ENCODE results near the gene CGREF1. TPM values are rescaled to one million over a fixed set of nuclear protein-coding genes. Genes with fewer than 3 reads are reported as not detected.

Gene CGREF1, protein sequence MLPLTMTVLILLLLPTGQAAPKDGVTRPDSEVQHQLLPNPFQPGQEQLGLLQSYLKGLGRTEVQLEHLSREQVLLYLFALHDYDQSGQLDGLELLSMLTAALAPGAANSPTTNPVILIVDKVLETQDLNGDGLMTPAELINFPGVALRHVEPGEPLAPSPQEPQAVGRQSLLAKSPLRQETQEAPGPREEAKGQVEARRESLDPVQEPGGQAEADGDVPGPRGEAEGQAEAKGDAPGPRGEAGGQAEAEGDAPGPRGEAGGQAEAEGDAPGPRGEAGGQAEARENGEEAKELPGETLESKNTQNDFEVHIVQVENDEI
- total RNA-seq (2014; rRNA removed; shearing (Covaris generic)) = 19.0 and 23.2 TPM in 2 replicates

DNA sequence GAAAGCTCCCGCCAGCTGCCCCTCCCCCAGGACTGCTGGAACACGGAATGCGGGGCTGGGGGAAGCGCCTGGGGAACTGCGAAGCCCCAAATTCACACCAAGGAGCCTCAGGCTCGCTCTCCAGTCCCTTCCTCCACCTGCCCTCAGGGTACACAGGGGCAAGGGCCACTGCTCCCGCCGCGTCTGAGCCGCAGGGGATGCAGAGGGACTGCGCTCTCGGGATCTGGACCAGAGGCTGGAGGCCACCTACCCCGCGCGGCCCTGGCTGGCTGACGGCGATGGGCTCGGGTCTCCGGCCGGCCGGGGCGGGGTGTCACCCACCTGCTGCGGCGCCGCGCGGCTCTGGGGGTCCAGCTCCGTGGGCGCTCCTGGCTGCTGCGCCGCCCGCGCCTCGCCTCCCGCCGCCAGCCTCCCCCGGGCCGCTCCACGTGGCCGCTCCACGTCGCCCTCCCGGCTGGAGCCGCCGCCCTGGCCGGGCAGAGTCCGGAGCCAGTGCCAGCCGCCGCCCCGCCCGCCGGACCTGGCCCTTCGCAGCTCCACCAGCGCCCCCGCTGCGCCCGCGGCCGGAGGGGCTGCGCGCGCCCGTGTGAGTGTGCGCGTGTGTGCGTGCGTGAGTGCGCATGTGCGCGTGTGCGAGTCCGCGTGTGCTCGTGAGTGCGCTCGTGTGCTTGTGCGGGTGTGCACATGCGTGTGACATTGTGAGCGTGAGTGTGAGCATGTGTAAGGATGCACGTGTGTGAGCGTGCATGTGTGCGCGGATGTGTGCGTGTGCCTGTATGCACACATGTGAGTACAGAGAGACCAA is at the start of gene CGREF1:
Gene CGREF1 (minus strand): TSS at position 604 of the 805 bp plus-strand sequence. CDS start 14,762 bp downstream, outside the sequence.

DNA sequence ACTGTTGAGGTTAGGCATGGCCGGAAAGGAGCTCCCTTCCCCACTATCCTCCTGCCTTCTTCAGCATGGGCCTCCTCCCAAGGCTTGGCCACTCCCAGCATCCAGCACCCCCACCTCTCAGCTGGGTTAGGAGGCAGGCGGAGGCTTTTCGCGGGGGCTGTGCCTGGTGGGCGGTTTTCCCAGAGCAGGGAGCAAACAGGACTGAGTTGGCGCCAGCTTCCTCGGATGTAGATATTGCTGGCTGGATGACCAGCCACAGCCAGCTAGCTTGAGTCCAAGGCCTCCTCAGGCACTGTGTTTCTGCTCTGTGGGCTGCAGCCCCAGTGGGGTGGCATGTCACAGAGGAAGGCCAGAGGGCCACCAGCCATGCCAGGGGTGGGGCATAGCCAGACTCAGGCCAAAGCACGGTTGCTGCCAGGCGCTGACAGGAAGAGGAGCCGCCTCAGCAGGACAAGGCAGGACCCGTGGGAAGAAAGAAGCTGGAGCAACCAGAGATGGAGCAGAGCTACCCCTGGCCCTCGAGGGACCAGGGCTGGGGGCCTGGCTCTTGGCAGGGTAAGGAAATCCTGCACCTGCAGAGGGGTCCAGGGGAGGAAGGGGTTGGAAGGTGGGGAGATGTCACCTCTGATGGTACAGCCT is 30.0 kb upstream of the CGREF1 start, which contains the start of gene TCF23:
Gene TCF23 (plus strand): TSS at position 204 of the 639 bp plus-strand sequence. CDS start 130 bp downstream, at position 334.

DNA sequence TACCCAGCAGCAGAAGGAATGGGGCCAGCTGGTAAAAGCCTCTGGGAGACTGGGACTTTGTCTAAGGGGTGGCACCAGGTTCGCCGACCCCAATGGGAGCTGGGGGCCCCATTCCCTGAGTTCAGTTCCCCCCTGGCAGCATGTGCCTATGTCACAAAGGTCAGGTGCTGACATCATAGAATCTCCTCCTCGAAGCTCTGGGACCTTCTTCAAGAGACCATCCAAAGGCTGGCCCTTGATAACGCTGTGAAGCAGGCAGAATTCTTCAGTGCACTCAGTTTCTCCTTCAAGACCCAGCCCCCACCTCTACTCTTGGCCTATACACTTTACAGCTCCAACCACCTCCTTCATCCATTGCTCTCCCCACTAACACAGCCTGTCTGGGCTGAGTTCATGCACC is 20.4 kb upstream of the CGREF1 start, which contains the start of gene PRR30:
Gene PRR30 (minus strand): TSS at position 101 of the 400 bp plus-strand sequence. CDS start 1,081 bp downstream, outside the sequence.

DNA sequence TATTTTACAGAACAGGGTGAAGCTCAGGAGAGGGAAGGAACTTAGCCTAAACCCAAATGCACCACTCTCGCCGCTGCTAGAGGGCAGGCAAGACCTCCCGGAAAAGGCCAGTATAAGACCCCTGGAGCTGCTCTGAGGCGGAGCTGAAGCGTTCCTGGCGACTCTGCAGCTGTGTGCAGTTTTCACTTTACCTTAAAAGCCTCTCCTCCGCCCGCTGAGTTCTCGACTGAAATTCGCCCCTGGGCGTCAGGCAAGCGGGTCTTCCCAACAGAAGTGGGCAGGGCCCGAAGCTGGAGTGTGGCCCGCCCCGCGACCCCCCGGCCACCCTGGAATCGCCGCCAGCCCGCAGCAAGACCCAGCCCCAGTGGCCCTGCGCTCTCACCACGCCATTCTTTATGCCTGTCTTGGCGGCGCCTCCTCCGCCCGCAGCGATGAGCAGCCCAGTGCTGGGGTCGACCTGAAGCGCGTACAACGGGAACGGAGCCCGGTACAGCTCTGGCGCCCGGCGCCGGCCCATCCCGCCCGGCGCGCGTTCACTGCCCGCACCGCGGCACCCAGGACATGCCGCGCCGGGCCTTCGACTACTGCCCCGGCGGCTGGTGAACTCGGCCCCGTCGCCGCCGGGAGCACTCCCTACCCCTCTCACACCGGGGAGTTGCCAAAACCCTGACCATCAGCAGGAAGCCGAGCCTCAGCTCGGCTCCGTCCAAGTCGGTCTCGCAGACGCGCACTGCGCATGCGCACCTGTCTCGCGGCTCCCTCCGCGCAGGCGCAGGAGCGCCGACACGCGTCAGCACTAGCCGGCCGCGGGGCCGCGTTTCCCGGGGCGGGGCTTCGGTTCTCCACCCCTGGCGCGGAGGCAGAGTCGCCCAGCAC is 15.2 kb upstream of the CGREF1 start, which contains the start of gene PREB:
Gene PREB (minus strand): TSS at position 732 of the 876 bp plus-strand sequence. CDS start 215 bp downstream, at position 517.

DNA sequence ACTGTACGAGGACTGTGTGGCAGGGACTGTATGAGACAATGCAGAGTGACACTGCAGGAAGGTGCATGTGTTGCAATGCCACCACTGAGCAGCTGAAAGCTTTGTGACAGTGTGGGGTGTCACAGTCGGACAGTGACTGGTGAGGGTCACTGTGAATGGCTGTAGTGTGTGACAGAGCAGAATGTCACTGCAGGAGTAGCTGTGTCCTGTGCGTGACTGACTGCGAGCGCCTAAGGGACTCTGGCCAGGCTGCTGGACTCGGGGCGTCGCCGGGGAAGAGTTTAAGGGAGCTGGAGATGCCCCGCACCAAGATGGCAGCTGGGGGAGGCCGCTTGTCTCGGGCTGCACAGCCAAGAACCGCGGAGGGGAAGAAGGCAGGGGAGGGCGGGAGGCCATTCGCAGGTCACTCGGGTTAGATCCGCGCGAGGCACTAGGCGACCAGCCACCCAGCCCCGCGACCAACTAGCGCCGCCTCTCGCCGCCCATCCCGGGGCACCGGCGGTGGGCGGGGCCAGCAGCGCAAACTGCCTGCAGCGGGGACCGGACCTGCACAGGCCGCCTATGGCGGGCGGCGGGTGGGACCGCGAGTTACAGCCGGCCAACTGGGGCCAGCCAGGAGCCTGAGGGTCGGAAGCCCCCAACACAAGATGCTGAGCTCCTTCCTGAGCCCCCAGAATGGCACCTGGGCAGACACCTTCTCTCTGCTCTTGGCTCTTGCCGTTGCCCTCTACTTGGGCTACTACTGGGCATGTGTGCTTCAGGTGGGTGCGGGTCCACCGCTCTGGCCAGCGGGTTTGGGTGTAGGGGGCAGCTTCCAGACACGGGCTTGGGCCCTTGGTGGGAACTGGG is 4.6 kb upstream of the CGREF1 start, which contains the start of gene ABHD1:
Gene ABHD1 (plus strand): TSS at position 514 of the 849 bp plus-strand sequence. CDS start 134 bp downstream, at position 648.

DNA sequence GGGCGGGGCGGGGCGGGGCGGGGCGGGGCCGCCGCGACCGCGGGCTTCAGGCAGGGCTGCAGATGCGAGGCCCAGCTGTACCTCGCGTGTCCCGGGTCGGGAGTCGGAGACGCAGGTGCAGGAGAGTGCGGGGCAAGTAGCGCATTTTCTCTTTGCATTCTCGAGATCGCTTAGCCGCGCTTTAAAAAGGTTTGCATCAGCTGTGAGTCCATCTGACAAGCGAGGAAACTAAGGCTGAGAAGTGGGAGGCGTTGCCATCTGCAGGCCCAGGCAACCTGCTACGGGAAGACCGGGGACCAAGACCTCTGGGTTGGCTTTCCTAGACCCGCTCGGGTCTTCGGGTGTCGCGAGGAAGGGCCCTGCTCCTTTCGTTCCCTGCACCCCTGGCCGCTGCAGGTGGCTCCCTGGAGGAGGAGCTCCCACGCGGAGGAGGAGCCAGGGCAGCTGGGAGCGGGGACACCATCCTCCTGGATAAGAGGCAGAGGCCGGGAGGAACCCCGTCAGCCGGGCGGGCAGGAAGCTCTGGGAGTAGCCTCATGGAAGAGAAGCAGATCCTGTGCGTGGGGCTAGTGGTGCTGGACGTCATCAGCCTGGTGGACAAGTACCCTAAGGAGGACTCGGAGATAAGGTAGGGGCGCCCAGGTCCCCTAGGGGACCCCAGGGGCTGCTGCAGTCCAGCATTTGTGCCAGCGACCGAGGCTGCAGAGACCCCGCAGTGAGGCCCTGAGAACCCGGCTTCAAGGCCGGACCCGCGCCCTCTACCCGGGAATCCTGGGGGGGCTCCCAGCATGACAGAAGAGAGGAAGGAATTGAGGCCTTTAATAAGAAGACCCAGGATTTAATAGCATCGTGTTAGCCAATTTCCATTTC is 32.0 kb downstream of the CGREF1 start, which contains the start of gene KHK:
Gene KHK (plus strand): TSS at position 49 of the 870 bp plus-strand sequence. CDS start 488 bp downstream, at position 537.

DNA sequence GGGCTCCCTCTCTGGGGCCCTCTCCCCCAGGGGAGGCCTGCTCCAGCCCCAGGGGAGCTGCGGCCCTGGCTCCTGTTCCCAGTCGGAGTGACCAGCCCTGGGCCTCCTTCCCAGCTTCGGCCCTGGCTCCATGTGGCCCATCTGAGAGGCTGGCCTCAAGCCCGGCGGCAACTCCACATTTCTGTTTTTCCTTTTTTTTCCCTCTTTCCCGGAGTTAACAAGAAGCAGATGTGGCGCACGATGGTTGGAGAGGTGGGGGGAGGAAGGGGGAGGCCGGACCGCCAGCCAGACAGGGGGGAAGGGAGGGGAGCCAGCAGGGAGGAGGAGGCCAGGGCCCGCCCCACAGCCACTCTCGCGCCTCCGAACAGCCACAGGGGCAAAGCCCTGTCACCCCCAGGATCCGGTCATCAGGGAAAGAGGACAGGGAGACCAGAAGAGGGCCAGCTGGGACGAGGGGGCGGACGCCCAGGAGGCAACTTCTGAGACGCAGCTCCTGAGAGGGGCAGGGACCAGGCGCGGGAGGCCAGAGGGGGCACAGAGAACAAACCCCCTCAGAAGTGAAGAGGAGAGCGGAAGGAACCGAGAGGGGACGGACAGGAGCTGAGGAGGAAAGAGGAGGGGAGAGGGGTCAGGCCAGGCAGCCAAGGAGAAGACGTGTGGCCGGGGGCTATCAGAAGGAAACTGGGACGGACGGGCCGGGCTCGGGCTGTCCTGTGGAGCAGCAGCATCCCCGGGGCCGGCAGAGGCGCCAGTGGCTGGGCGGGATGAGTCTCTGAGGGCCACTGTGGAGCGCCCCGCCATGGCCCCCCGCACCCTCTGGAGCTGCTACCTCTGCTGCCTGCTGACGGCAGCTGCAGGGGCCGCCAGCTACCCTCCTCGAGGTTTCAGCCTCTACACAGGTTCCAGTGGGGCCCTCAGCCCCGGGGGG is 40.4 kb downstream of the CGREF1 start, which contains the start of gene EMILIN1:
Gene EMILIN1 (plus strand): TSS at position 349 of the 928 bp plus-strand sequence. CDS start 451 bp downstream, at position 800.

DNA sequence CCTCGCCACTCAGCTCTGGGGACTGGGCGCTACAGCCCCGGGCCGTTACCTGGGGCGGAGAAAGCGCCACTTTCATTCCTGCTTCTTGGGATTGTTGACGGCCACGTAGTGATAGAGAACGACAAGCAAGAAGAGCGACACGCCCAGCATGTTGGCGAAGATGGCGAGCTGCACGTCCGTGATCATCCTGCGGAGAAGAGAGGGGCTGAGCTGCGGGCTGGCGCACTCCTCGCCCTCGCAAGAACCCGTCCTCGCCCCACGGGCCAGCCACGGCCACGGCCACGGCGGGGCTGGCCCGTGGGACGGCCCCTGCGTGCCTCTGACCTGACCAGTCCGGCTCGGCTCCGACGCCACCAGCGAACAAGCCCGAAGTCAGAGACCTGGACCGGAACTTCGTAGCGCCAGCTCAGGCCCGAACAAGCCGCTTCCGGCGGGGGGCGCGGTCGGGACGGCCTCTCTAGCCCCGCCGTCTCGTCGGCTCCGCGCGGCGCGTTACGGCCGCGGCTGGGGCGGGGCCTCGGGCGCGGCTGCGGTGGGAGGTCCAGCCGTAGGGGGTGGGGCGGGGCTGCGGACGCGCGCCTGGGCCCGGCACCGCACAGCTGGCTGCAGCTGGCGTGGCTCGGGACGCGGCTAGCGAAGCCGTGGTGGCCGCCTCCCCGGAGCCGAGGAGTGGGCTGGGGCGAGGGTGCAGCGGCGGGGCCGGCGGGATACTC is 47.5 kb downstream of the CGREF1 start, which contains the start of gene OST4:
Gene OST4 (minus strand): TSS at position 378 of the 713 bp plus-strand sequence.

DNA sequence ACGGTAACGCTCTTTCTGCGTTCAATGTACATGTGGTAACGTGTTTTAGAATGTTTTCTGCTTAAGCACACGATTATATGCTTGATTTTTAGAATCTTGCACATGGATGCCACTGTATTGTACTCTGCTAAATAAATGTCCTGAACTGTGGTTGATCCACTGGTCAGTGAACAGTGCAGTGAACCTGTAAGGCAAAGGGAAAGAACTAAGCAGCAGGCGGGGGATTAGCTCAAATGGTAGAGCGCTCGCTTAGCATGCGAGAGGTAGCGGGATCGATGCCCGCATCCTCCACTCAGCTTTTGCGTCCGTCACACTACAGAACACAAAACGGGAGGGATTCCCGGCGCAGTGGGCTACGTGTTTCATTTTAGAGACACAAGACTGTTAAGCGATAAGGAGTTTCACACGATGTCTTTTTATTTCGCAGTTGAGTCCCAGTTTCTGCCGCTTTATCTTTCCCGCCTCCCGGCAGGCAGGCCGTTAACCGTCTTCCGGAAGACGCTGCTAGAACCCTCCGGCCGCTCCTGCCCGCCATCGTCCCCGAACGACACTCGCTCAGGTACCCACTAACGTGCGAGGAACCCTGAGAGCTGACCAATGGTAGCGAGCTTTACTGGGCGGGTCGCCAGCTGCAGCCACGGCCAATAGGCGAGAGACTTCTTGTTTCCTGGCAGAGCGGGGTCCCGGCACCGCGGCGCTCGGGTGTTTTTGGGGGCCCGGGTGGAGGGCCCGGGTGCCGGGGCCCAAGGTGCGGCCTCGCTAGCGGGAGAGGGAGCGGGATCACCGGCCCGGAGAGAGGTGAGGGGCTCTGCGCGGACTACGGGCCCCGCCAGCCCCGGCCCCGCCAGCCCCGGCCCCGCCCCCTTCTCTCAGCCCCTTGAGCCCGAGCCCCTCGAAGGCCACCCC is 67.7 kb downstream of the CGREF1 start, which contains the start of gene AGBL5:
Gene AGBL5 (plus strand): TSS at position 673 of the 906 bp plus-strand sequence. CDS start 1,291 bp downstream, outside the sequence.

Other genes starting within 250 kb of the CGREF1 start
- 7.2 and 8.4 TPM in 2 replicates for gene MAPRE3, start 148.5 kb downstream of the CGREF1 start, total RNA-seq (2014; rRNA removed; shearing (Covaris generic))
- gene TMEM214, start 86.2 kb downstream of the CGREF1 start, total RNA-seq (2014; rRNA removed; shearing (Covaris generic)) = 38.3 and 48.0 TPM in 2 replicates
- 22.2 and 25.4 TPM in 2 replicates for gene AGBL5, start 67.5 kb downstream of the CGREF1 start, total RNA-seq (2014; rRNA removed; shearing (Covaris generic))
- 146 and 169 TPM in 2 replicates for gene OST4, start 47.5 kb downstream of the CGREF1 start, total RNA-seq (2014; rRNA removed; shearing (Covaris generic))
- 88.5 and 90.6 TPM in 2 replicates for gene EMILIN1, start 40.5 kb downstream of the CGREF1 start, total RNA-seq (2014; rRNA removed; shearing (Covaris generic))
- 4.5 and 6.0 TPM in 2 replicates for gene KHK, start 32.4 kb downstream of the CGREF1 start, total RNA-seq (2014; rRNA removed; shearing (Covaris generic))
- gene ABHD1, start 4.7 kb upstream of the CGREF1 start, total RNA-seq (2014; rRNA removed; shearing (Covaris generic)) = 0.30 and 0.53 TPM in 2 replicates
- gene PREB, start 15.5 kb upstream of the CGREF1 start, total RNA-seq (2014; rRNA removed; shearing (Covaris generic)) = 53.7 and 60.9 TPM in 2 replicates
- not detected in 2 replicates for gene PRR30, start 20.3 kb upstream of the CGREF1 start, total RNA-seq (2014; rRNA removed; shearing (Covaris generic))
- not detected in 2 replicates for gene TCF23, start 29.9 kb upstream of the CGREF1 start, total RNA-seq (2014; rRNA removed; shearing (Covaris generic))
- gene ATRAID, start 92.9 kb upstream of the CGREF1 start, total RNA-seq (2014; rRNA removed; shearing (Covaris generic)) = 107 and 130 TPM in 2 replicates
- 44.8 and 48.4 TPM in 2 replicates for gene SLC5A6, start 93.1 kb upstream of the CGREF1 start, total RNA-seq (2014; rRNA removed; shearing (Covaris generic))
- gene CAD, start 98.2 kb upstream of the CGREF1 start, total RNA-seq (2014; rRNA removed; shearing (Covaris generic)) = 57.4 and 66.2 TPM in 2 replicates
- 0.66 and 1.2 TPM in 2 replicates for gene SLC30A3, start 143.9 kb upstream of the CGREF1 start, total RNA-seq (2014; rRNA removed; shearing (Covaris generic))
- gene DNAJC5G, start 156.3 kb upstream of the CGREF1 start, total RNA-seq (2014; rRNA removed; shearing (Covaris generic)) = not detected in 2 replicates
- gene TRIM54, start 163.3 kb upstream of the CGREF1 start, total RNA-seq (2014; rRNA removed; shearing (Covaris generic)) = 0.05 TPM in 1 of 2 replicates, not detected in the other
- gene UCN, start 189.3 kb upstream of the CGREF1 start, total RNA-seq (2014; rRNA removed; shearing (Covaris generic)) = 6.6 and 9.2 TPM in 2 replicates
- 89.7 and 100 TPM in 2 replicates for gene MPV17, start 204.0 kb upstream of the CGREF1 start, total RNA-seq (2014; rRNA removed; shearing (Covaris generic))
- gene GTF3C2, start 237.6 kb upstream of the CGREF1 start, total RNA-seq (2014; rRNA removed; shearing (Covaris generic)) = 55.7 and 61.9 TPM in 2 replicates

Measured in A375 (cell line).